ENCODE data around the gene CLTCL1. TPM values are rescaled to one million over a fixed set of nuclear protein-coding genes. Genes with fewer than 3 reads are reported as not detected.
A peak's percentile ranks its signal among the peaks of the same experiment; 100 is the strongest.

Gene CLTCL1
- total and polyA plus RNA-seq, 9 of the 15 experiments (the other 6 are each of a cell fraction or from before 2014, with no cell fraction given), result 1.1 to 11.7 (median 5.0) TPM

GRCh38 chr22:19241593-19241906 lies 50.0 kb downstream of the CLTCL1 start (continued):
- TF ChIP-seq NCOA2 (IDR thresholded peaks at IDR 0.05; ENCODE audit: partially characterized antibody in 2 of 2) (no peak), YY1 (IDR thresholded peaks at IDR 0.05; ENCODE audit: borderline replicate concordance in 1 of 3, control insufficient read depth in 1 of 3, extremely low read depth in 1 of 3, insufficient read depth in 3 of 3, insufficient read length in 1 of 3, insufficient replicate concordance in 2 of 3, low read depth in 1 of 3, low read length in 2 of 3) (peak in 1 of 3 experiments; percentile 16), BCOR (IDR thresholded peaks at IDR 0.05) (no peak), JUND (IDR thresholded peaks at IDR 0.05; ENCODE audit: borderline replicate concordance, low read depth, low read length) (no peak), JUND (tag; IDR thresholded peaks at IDR 0.05; ENCODE audit: borderline replicate concordance, low read depth, low read length) (no peak)
- TF ChIP-seq, protein P1, sequence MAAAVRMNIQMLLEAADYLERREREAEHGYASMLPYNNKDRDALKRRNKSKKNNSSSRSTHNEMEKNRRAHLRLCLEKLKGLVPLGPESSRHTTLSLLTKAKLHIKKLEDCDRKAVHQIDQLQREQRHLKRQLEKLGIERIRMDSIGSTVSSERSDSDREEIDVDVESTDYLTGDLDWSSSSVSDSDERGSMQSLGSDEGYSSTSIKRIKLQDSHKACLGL (CRISPR knock-in tag; IDR thresholded peaks at IDR 0.05; ENCODE audit: borderline replicate concordance, poor library complexity, severe bottlenecking), result no peak

- Histone ChIP-seq H3K4me2 (ENCODE audit: insufficient read depth, low read length) (no peak overlapping the region), H3K9me1 (ENCODE audit: control insufficient read depth, insufficient read depth, low read length) (no peaks in the 10 kb centered on the region), H3K4me1 (replicated peaks in 1 of 2; ENCODE audit: control insufficient read depth in 2 of 2, insufficient read depth in 2 of 2, low read length in 2 of 2) (peaks cover 4 to 6% of the 10 kb centered on the region in 2 experiments; a peak in 4 of 5 replicates), H2AFZ (ENCODE audit: low read depth, low read length) (no peak overlapping the region), H3K9me3 (replicated peaks; ENCODE audit: control insufficient read depth, insufficient read depth, low read depth, low read length) (no peaks in the 10 kb centered on the region), H3K4me3 (no peak overlapping the region), H4K20me1 (replicated peaks; ENCODE audit: control insufficient read depth, insufficient read depth, low read length) (no peaks in the 10 kb centered on the region; the same call in 1 of the 2 replicates), H3K27ac (ENCODE audit: extremely low read depth, low read depth, low read length) (no peak overlapping the region), H3K79me2 (ENCODE audit: control insufficient read depth, insufficient read depth, low read length) (no peaks in the 10 kb centered on the region), H3K9ac (ENCODE audit: insufficient read depth in 1 of 2, low read depth in 2 of 2, low read length in 2 of 2) (peak overlapping the region in 1 of 2 experiments; percentile 13; a peak in 1 of 4 replicates), H3K36me3 (ENCODE audit: control insufficient read depth, insufficient read depth, low read length) (no peaks in the 10 kb centered on the region), H3K27me3 (ENCODE audit: control insufficient read depth in 2 of 2, insufficient read depth in 2 of 2, low read length in 2 of 2) (peaks cover 32 to 53% of the 10 kb centered on the region in 2 experiments; a peak in 4 of 5 replicates)
- BruUV-seq (replicated peaks), result no TSS peak
- peak in 2 of 4 experiments; percentile 33 to 37 for DNase-seq (ENCODE audit: extremely low read depth in 1 of 4, low spot score in 3 of 4)
- ATAC-seq, result peak; percentile 40
- intact Hi-C loops (cut with micrococcal nuclease), result no loop called here
- ChIA-PET CTCF (ENCODE audit: low intra/inter-chr PET ratio) (no interaction called here), POLR2A (interaction anchor here (0.5 to 3.8 kb wide), 11 partner anchors 10 to 320 kb away, joined by 3 to 21 read pairs (median 4); no protein-coding TSS in a partner anchor)
- FAIRE-seq, result no peak
- in situ Hi-C loops (cut with MboI), result no loop called here
- 20% methylated on average over 14 of the region's 14 CpGs for WGBS (ENCODE audit: insufficient coverage, low coverage, missing lambda C conversion rate)
- TF ChIP-seq ID3 (CRISPR knock-in tag; IDR thresholded peaks at IDR 0.05), result no peak
- peak; percentile 11; the same call in 1 of the 2 replicates for TF ChIP-seq ID3 (tag; IDR thresholded peaks at IDR 0.05)
- TF ChIP-seq, protein P2, sequence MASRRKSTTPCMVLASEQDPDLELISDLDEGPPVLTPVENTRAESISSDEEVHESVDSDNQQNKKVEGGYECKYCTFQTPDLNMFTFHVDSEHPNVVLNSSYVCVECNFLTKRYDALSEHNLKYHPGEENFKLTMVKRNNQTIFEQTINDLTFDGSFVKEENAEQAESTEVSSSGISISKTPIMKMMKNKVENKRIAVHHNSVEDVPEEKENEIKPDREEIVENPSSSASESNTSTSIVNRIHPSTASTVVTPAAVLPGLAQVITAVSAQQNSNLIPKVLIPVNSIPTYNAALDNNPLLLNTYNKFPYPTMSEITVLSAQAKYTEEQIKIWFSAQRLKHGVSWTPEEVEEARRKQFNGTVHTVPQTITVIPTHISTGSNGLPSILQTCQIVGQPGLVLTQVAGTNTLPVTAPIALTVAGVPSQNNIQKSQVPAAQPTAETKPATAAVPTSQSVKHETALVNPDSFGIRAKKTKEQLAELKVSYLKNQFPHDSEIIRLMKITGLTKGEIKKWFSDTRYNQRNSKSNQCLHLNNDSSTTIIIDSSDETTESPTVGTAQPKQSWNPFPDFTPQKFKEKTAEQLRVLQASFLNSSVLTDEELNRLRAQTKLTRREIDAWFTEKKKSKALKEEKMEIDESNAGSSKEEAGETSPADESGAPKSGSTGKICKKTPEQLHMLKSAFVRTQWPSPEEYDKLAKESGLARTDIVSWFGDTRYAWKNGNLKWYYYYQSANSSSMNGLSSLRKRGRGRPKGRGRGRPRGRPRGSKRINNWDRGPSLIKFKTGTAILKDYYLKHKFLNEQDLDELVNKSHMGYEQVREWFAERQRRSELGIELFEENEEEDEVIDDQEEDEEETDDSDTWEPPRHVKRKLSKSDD (conservative IDR thresholded peaks at IDR 0.05; ENCODE audit: low read length), result no peak
- TF ChIP-seq NCOA1 (IDR thresholded peaks at IDR 0.05; ENCODE audit: low read depth), result no peak
Observed at GRCh38 chr22:19240813-19241592, 50.5 kb downstream of the CLTCL1 start.
